Inferior parietal cortex (tissue), 1 donor: ENCODE measurements around the gene CCR7.
"Not testable (repeated sequence)": the region's sequence is repeated elsewhere in the genome, so short reads cannot be mapped to it uniquely, and the experiment has no call there.

Experiments used
- DNase-seq: peaks from one replicate; pipeline ENCODE4 v3.0.0-alpha.2; 2016; ENCODE audit errors: extremely low spot score

CCR7 gene

DNA sequence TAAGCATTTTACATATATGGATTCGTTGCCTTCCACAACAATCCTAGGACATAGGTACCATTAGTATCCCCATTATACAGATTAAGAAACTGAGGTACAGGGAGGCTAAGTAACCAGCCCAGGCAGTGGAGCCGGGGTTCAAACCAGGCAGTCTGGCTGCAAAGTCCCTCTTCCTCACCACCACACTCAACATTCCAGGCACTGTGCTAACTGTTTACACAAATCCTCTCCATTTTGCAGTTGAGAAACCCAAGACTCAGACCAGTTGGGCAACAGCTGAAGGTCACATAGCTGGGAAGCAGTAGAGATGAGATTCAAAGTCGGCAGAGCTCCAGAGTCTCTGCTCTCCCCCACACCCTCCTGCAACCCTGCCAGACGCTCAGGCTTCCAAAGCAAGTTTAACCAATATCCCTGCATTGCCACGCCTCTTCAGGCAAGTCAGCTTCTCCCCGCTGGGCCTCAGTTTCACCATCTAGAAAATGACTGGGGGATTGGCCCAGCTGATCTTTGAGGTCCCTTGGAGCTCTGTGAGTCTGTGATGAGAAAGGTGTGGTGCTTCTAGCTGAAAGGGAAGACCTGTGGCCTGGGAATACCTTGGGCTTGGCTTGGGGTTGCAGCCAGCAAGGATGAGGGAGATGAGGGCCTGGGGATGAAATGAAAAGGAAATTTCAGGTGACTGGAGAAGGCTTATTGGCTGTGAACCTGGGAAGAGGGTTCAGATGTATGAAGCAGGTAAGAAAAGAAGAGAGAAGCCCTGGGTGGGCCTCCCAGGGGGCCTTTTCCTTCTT, 14.0 kb downstream of the CCR7 start:
- no peak for DNase-seq

DNA sequence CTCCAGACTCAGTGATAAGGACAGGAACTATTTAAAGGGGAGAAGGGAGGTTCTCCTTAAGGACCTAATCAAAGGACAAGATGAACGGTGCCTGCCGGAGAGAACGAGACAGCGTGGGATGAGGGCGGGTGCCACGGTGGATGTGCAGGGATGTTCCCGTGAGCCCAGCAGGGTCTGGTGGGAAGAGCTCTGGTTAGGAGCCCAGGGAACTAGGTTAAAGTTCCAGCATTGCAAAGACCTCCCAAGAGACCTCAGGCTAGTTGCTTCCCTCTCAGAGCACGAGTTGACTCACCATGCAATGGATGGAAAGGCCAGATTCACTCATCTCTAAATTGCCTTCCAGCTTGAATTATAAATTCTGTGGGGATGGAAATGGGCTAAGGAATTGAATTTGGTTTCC, 14.7 kb downstream of the CCR7 start:
- DNase-seq, result no peak

DNA sequence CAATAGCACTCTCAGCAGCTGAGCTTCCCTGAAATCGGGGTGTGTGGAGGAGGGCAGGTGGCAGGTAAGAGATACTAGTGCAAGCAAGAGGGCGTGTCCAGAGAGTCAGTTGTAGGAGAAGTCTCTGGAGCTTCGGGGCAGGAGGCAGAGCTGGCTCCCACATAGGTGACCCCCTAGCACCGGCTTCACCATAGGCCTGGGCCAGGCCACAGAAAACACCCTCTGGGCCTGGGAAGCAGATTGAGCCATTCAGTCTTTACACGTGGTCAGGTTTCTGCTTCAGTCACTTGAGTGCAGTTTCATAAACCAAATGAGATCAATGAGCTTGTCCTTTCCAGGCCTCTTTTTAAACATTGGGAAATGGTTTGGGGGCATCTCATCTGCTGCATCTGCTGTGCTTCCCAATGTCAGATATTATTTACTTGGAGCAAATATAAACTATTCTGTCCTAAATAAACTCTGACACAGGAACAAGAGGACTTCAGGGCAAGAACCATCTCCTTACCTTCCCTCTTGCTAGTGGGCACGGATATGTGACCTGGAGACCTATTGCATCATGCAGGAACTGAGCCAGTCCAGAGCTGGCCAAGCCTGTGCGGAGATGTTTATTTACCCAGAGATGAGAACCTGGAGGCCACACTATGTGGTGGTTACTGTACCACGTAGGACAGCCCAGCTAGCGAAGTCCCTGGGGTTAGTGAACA, 16.1 kb downstream of the CCR7 start:
- DNase-seq, result no peak

GRCh38 chr17:40548491-40548981, 16.7 kb downstream of the CCR7 start:
- no peak for DNase-seq

- no peak for DNase-seq
Measured at GRCh38 chr17:40547785-40548478, 17.3 kb downstream of the CCR7 start.

GRCh38 chr17:40547079-40547784, 18.0 kb downstream of the CCR7 start:
- DNase-seq, result no peak

- DNase-seq, result not testable (repeated sequence)
Measured at GRCh38 chr17:40546497-40546896, 18.8 kb downstream of the CCR7 start.

DNA sequence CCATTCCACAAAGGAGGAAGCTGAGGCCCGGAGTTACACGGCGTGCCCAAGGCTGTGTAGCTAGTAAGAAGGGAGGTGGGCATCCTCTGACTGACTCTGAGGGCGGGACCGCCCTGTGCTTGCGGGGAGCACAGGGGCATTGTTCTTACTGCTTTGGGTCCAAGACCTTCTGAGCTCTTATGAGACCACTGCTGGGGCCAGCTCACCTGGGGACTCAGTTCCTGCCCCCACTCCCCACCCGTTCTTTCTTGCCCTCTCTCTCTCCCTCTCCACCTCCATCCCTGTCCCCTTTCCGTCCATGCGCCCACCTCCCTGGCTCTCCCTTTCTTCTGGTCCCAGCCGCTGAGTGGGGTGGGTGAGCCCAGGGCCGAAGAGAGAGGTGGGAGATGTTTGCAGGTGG, 19.6 kb downstream of the CCR7 start:
- DNase-seq, result no peak

DNA sequence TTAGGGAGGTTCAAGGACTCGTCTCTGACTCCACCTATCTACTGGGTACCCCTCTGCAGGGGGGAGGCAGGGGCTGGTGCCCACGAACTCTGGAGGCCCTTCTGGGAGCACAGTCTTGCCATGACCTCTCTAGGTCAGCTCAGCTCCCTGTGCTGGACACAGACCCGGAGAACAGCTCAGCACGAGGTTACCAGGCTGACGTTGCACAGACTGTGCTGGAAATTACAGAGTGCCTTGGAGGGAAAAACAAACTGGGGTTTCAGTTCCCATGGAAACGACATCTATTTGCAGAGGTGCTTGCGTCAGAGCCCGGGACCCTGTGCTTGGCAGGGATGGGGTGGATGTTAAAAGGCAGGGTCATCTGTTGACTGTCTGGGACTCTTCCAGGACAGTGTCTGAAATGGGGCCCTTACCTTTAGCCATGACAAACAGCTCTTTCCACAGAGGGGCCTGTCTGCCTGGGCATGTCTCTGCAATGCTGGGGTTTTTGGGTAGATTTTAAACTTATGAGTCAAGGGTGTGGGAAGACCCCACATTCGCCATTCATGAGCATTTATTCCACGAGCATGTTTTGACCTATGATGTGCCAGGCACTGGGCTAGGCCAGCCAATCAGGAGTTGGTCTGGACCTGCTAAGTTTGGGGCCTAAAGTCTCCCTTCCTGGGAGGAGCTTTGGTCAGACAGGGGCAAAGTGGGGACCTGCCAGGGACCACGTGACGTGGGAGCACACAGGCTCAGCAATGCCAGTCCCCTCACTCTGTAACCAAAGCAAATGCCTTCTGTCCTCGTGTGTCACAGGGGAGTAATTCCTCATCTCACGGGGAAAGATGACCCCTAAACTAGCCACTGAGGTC, 22.5 kb downstream of the CCR7 start:
- DNase-seq, result no peak

- DNase-seq, result no peak
Measured at GRCh38 chr17:40541873-40542557, 23.3 kb downstream of the CCR7 start.

GRCh38 chr17:40541060-40541872, 24.0 kb downstream of the CCR7 start:
- no peak for DNase-seq

DNA sequence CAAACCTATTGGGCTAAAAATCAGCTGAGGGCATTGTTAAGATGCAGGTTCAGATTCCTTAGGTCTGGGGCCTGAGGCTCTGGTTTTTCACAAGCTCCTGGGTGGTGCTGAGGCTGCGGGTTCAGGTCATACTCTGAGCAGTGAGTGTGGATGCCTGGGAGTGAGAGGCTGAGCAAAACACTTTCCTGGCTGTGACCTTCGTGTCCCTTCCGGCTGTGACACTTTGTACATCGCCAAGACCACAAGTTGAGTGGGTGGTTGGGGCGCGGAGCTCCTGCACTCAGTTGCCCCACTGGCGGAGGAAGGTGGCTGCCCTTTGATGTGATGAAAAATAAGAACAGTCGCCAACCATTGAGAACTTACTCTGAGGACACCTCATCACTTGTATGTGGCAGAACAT, 24.8 kb downstream of the CCR7 start:
- DNase-seq, result no peak

DNA sequence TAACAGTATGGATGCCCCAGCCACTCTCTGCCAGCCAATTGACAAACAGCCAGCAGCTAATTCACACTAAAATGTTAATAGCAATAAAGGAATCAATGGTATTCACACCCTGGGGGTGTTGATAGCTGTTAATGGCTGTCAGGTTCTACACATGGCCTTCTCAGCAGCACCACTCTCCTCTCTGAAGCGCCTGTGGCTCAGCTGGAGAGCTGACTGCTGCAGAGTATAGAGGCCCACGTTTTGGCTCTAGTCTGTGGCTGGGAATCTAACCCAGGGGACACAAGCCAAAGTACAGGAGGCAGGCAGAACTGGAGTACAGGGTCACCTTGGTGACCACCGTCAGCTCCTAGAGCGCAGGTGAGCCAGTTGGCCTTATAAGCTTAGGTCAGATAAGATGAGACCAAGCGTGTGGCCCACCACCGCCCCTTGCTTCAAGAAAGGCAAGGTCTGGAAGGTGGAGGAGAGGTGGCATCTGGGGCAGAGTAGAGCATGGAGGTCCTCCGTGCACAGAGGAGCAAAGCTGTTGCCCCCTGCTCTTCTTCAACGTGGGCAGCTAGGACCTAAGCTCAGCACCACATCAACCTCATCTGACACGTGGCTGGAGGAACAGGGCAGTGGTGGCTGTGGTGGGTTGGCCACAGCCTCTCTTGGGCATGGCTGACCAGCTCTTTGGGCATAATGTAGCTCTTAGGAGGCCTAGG, 25.4 kb downstream of the CCR7 start:
- DNase-seq, result no peak

GRCh38 chr17:40538936-40539705, 26.2 kb downstream of the CCR7 start:
- no peak for DNase-seq

GRCh38 chr17:40538019-40538935, 27.0 kb downstream of the CCR7 start:
- DNase-seq, result no peak

- no peak for DNase-seq
Measured at GRCh38 chr17:40536295-40537171, 28.7 kb downstream of the CCR7 start.
